ENCODE measurements around the gene SEMA5A.

GRCh38 chr5:9419794-9420193, 126.1 kb downstream of the SEMA5A start:
- TF ChIP-seq GATA3 (IDR thresholded peaks at IDR 0.05; ENCODE audit: low read depth, low read length) (no peak), GATA2 (IDR thresholded peaks at IDR 0.05; ENCODE audit: low read depth, low read length) (no peak)

All from SH-SY5Y (cell line).